Activated T-helper 2 cell treated with anti-CD3 and anti-CD28 coated beads, Interferon-gamma antibody, Interleukin-2, Interleukin-4, amounts not matched to agents 10 μg/mL and 5 μg/mL and 100 μg/mL, durations not matched to agents 14 hours and 24 hours and 36 hours (primary cell): ENCODE data around the gene NPIPA7. TPM values are rescaled to one million over a fixed set of nuclear protein-coding genes. Genes with fewer than 3 reads are reported as not detected.
"Not testable (repeated sequence)": the region's sequence is repeated elsewhere in the genome, so short reads cannot be mapped to it uniquely, and the experiment has no call there.

Source experiments
- DNase-seq: peaks from one replicate; pipeline ENCODE4 v3.0.0; 2021; ENCODE audit warnings: low spot score
- H3K27ac Mint-ChIP-seq: one replicate; pipeline ENCODE4 v1.8.0; 2021; ENCODE audit warnings: mixed read lengths
- H3K27me3 Mint-ChIP-seq: one replicate; pipeline ENCODE4 v1.8.0; 2021; ENCODE audit warnings: low read depth, mixed read lengths
- H3K36me3 Mint-ChIP-seq: one replicate; pipeline ENCODE4 v1.8.0; 2021; ENCODE audit warnings: low read depth, mixed read lengths
- H3K4me1 Mint-ChIP-seq: one replicate; pipeline ENCODE4 v1.8.0; 2021; ENCODE audit warnings: low read depth, mixed read lengths
- H3K4me3 Mint-ChIP-seq: one replicate; pipeline ENCODE4 v1.8.0; 2021; ENCODE audit warnings: low read depth, mild to moderate bottlenecking, moderate library complexity, mixed read lengths
- H3K9me3 Mint-ChIP-seq: one replicate; pipeline ENCODE4 v1.8.0; 2021; ENCODE audit warnings: mixed read lengths
- intact Hi-C: fragments of 100-400 bp; cut with micrococcal nuclease; formaldehyde crosslinking; loops from one replicate; pipeline ENCODE4 v1.15.1; 2023
- total RNA-seq: library from RNA; stranded (reverse); gene quantifications from 2 replicates; pipeline ENCODE4 v1.2.3, GENCODE V29; 2022

The NPIPA7 gene
- total RNA-seq, 1 donor from 2014 or later: 6.1 TPM

DNA sequence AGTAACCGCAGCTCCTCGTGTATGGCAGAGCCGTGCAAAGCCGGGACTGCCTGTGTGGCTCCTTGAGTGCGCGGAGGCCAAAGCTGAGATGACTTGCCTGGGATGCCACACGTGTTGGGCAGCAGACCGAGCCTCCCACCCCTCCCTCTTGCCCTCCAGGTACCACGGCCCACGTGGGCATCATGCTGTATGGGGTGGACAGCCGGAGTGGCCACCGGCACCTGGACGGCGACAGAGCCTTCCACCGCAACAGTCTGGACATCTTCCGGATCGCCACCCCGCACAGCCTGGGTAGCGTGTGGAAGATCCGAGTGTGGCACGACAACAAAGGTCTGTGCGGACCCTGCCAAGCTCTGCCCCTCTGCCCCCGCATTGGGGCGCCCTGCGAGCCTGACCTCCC lies 4.7 kb upstream of the NPIPA7 start:
- DNase-seq, H3K9me3 Mint-ChIP-seq, intact Hi-C loops, H3K27me3 Mint-ChIP-seq, H3K36me3 Mint-ChIP-seq, H3K4me1 Mint-ChIP-seq, H3K4me3 Mint-ChIP-seq, H3K27ac Mint-ChIP-seq: not testable (repeated sequence)

DNA sequence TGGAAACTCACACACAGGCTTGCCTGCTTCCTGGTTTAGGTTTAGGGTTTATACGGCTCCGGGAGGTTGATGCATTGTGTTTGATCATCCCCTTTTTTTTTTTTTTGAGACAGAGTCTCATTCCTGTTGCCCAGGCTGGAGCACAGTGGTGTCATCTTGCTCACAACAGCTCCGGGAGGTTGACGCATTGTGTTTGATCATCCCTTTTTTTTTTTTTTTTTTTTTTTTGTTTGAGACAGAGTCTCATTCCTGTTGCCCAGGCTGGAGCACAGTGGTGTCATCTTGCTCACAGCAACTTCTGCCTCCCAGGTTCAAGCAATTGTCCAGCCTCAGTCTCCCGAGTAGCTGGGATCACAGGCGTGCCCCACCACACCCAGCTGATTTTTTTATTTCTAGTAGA lies 20.7 kb downstream of the NPIPA7 start:
- DNase-seq, H3K27ac Mint-ChIP-seq, H3K27me3 Mint-ChIP-seq, H3K4me3 Mint-ChIP-seq, H3K9me3 Mint-ChIP-seq, H3K36me3 Mint-ChIP-seq, intact Hi-C loops, H3K4me1 Mint-ChIP-seq: not testable (repeated sequence)

DNA sequence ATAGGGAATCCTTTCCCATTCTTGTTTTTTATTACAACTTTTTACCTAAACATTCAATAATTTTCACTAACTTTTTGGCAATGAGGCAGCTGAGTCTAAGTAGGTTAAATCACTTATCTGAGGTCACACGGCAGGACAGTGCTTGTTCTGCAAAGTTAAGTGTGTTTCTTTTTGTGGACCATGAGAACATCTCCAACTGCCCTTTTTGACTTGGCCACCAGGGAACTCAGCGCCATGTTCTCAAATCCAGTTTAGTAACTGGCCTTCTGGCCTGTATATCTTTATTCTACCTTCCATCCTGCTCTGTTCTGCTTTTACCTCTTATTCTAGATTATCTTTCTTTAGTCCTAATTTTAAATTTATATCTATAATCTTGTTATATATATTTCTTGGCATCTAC lies 23.4 kb downstream of the NPIPA7 start:
- intact Hi-C loops, H3K27ac Mint-ChIP-seq, H3K36me3 Mint-ChIP-seq, H3K27me3 Mint-ChIP-seq, H3K4me3 Mint-ChIP-seq, H3K9me3 Mint-ChIP-seq, H3K4me1 Mint-ChIP-seq, DNase-seq: not testable (repeated sequence)

DNA sequence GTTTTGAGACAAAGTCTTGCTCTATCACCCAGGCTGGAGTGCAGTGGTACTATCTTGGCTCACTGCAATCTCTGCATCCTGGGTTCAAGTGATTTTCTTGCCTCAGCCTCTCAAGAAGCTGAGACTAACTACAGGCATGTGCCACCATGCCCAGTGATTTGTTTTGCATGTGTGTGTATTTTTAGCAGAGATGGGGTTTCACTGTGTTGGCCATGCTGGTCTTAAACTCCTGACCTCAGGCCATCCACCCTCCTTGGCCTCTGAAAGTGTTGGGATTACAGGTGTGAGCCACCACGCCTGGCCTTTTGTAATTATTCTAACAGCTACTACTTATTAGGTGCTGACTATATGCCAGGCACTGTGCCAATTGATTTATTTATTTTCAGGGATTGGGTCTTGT lies 25.3 kb downstream of the NPIPA7 start:
- intact Hi-C loops, H3K27ac Mint-ChIP-seq: not testable (repeated sequence)

DNA sequence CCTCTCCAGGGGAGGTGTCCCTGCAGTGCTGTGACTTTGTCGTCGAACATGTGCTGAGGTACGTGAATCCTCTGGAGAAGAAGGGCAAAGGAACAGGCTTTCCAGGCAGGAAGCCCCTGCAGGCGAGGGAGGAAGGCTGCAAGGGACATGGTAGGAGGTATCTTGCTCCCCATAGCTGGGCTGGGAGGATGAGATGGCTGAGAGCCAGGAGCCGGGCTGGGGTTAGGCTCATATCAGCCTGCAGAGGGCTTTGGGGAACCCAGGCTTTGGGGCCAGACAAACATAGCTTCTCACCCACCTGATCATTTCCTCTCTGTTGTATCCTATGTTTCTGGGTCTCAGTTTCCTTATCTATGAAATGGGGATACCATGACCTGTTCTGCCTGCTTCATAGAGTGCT lies 26.5 kb downstream of the NPIPA7 start:
- DNase-seq, H3K27me3 Mint-ChIP-seq, H3K4me3 Mint-ChIP-seq, intact Hi-C loops, H3K9me3 Mint-ChIP-seq, H3K36me3 Mint-ChIP-seq, H3K27ac Mint-ChIP-seq, H3K4me1 Mint-ChIP-seq: not testable (repeated sequence)

More for the DNA sequence above, 25.3 kb downstream of the NPIPA7 start:
- not testable (repeated sequence) for H3K27me3 Mint-ChIP-seq, H3K4me1 Mint-ChIP-seq, H3K4me3 Mint-ChIP-seq, DNase-seq, H3K9me3 Mint-ChIP-seq, H3K36me3 Mint-ChIP-seq

DNA sequence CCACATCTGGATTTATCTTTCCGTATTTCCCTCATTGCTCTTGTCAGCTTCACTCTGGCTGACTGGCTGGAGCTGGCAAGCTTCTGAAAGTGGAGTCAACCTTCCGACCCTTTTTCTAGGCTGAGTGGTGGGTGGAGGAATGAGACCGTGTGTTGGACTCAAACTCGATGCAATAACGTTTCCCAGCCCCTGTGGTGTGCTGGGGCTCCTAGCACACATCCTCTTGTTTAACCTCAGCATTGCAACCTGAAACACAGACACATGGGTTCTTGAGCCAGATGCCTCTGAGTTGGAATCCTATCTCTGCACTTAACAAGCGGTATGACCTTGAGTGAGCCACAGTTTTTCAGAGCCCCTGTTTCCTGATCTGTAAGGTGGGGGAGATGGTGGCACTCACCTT lies 29.5 kb downstream of the NPIPA7 start:
- H3K36me3 Mint-ChIP-seq, intact Hi-C loops, H3K27me3 Mint-ChIP-seq, H3K4me3 Mint-ChIP-seq, H3K27ac Mint-ChIP-seq, DNase-seq, H3K4me1 Mint-ChIP-seq, H3K9me3 Mint-ChIP-seq: not testable (repeated sequence)

DNA sequence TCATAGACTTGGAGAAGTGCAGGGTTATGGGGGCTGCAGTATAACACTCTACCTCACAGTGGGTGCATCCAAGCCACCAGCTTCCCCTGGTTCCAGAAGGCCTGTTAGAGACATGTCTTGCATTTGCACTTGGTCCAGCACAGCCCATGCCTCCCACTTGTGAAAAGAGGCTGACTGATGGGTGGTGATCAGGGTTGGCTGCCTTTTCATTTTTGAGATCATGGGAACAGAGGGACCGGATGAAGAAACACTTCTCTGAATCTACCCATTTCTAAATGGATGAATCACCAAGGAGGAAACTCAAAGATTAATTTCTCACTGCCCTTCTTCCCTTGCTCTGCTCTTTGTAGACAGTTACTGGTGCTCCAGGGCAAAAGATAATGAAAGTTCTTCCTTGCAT lies 34.8 kb downstream of the NPIPA7 start:
- intact Hi-C loops, H3K4me1 Mint-ChIP-seq, H3K9me3 Mint-ChIP-seq, H3K27me3 Mint-ChIP-seq, H3K4me3 Mint-ChIP-seq, DNase-seq, H3K36me3 Mint-ChIP-seq, H3K27ac Mint-ChIP-seq: not testable (repeated sequence)

DNA sequence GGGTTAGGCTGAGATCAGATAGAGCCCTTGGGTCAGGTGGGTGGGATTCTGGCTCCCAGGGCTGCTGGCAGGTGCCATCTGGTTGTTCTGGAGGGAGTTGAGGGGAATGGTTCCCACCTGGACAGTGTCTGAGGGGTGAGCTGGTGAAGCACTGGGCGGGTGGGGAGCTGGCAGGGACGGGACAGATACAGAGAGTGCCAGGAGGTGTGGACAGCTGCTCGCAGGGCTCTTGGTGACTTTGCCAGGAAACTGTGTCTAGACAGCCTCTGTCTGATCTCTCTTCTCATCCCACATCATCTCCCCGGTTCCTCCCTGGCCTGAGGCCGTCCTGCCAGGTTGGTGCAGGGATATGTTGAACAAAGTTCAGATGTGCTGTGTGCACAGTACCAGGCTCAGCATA lies 38.1 kb downstream of the NPIPA7 start:
- H3K9me3 Mint-ChIP-seq, H3K27me3 Mint-ChIP-seq: not testable (repeated sequence)

DNA sequence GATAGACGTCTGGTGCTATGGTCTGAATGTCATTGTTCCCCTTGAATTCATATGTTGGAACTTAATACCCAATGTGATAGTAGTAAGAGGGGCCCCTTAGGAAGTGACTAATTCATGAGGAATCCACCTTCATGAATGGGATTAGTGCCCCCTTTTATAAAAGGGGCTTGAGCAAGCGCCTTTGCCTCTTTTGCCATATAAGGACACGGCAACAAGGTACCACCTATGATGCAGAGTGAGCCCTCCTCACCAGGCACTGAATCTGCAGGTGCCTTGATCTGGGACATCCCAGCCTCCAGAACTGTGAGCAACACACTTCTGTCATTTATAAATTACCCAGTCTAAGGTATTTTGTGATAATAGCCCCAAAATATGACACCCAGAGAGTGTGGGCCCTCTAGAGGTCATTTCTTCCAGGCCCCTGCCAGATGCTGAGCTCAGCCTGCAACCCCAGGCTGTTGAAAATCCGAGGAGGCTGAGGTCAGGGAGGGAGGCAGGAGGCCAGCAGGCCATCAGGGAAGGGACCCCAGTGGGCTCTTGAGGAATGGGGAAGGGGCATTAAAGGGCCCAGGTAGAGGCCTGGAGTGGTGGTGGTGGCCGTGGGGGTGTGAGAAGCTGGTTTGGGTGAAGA lies 39.1 kb downstream of the NPIPA7 start:
- DNase-seq, H3K27me3 Mint-ChIP-seq, H3K27ac Mint-ChIP-seq, intact Hi-C loops, H3K36me3 Mint-ChIP-seq, H3K9me3 Mint-ChIP-seq, H3K4me3 Mint-ChIP-seq, H3K4me1 Mint-ChIP-seq: not testable (repeated sequence)

More for the DNA sequence above, 38.1 kb downstream of the NPIPA7 start:
- H3K4me1 Mint-ChIP-seq, intact Hi-C loops, DNase-seq, H3K27ac Mint-ChIP-seq, H3K4me3 Mint-ChIP-seq, H3K36me3 Mint-ChIP-seq: not testable (repeated sequence)

DNA sequence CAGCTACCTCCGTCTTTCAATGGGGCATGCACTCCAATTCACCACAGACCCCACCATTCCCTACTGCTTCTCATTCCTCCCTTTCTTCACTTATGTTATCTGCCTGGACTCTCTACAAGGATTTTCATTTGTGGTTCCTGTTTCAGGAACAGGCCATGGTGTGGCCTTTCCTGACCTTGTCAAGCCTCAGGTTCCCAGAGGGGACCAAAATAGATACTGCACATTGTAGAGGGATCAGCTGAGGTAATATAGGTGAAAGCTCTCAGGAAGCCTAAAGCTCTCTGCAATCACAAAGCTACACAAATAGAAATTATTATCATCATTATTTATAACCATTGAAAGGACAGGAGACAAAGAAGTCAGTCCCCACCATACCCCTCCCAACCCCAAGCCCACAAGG lies 41.6 kb downstream of the NPIPA7 start:
- H3K4me3 Mint-ChIP-seq, intact Hi-C loops, H3K27me3 Mint-ChIP-seq, H3K9me3 Mint-ChIP-seq, H3K4me1 Mint-ChIP-seq, DNase-seq, H3K36me3 Mint-ChIP-seq, H3K27ac Mint-ChIP-seq: not testable (repeated sequence)

DNA sequence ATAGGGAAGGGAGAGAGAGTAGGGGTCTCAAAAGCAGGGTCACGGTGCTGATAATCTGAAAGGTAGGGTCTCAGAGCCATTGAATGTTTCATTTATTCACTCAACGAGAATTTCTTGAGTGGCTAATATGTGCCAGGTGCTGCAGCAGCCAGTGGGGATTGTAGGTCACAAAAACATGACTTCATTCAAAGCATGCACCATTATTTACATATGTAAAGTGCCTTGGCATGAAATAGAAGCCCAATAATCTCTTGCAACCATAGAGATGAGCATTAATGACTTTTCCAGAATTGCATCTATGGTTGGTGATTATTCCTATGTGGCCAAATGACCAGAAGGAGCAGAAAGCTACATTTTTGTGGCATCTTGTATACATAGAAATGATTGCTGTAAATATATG lies 46.2 kb downstream of the NPIPA7 start:
- H3K4me1 Mint-ChIP-seq, H3K36me3 Mint-ChIP-seq: not testable (repeated sequence)

DNA sequence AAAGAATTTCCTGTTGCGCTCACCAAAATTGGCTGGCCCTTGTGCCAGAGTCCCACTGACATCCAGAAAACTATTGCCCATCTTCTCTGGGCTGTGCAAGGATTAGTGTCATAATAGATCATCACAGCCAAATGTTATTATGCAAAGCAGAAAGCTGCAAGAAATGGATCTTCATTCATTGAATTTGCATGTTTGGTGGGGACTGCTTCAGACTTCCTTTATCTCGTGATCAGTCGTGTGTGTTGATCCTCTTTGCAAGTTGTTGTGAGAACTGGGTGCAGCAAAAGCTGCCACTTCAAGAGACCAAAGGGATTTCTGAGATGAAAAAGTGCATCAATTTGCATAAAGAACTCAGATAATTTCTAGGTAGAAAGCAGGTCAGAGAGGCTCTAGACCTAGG lies 52.2 kb downstream of the NPIPA7 start:
- H3K36me3 Mint-ChIP-seq, H3K27me3 Mint-ChIP-seq, H3K27ac Mint-ChIP-seq, DNase-seq, intact Hi-C loops, H3K4me1 Mint-ChIP-seq, H3K9me3 Mint-ChIP-seq, H3K4me3 Mint-ChIP-seq: not testable (repeated sequence)

More for the DNA sequence above, 46.2 kb downstream of the NPIPA7 start:
- DNase-seq, H3K27me3 Mint-ChIP-seq, H3K4me3 Mint-ChIP-seq, H3K27ac Mint-ChIP-seq, intact Hi-C loops, H3K9me3 Mint-ChIP-seq: not testable (repeated sequence)

DNA sequence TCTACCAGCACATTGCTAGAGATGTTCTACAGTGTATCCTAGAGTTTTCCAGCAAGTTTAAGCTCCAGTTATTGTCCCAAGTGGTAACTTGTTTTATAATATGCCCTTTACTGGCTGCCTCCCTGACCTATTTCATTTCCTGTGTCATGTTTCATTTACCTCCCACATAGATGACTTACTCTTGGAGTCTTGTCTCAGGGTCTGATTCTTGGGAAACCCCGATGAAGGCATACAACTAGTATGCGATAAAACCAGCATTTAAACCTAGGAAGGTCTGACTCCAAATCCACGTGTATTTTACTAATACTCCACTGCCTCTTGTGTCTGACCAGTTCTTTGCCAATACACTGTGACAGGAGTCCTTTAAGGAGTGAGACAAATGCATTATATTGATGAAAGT lies 55.8 kb downstream of the NPIPA7 start:
- intact Hi-C loops: not testable (repeated sequence)

DNA sequence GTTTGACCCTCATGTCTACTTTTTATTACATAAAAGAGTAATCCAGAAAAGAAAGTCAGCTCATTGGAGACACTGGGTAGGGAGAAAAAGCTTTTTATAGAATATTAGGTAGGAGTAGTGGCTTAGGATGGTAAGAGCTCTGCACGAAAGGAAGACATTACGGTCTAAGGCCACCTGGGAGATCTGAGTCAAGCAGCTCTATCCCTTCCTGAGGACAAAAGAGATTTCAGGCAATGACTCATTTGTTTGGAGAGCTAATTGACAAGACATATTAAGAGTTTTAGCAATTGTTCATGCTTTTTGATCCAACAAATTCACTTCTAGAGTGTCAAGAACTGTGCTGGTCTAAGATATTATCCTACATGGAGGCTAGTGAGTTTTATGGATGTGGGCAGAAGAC lies 62.5 kb downstream of the NPIPA7 start:
- H3K4me1 Mint-ChIP-seq, H3K9me3 Mint-ChIP-seq, H3K36me3 Mint-ChIP-seq, H3K27ac Mint-ChIP-seq, intact Hi-C loops, DNase-seq, H3K4me3 Mint-ChIP-seq, H3K27me3 Mint-ChIP-seq: not testable (repeated sequence)

More for the DNA sequence above, 55.8 kb downstream of the NPIPA7 start:
- H3K36me3 Mint-ChIP-seq, H3K4me1 Mint-ChIP-seq, H3K27ac Mint-ChIP-seq, H3K27me3 Mint-ChIP-seq, H3K4me3 Mint-ChIP-seq, H3K9me3 Mint-ChIP-seq, DNase-seq: not testable (repeated sequence)
